ENCODE results near the gene SLCO6A1. TPM values are rescaled to one million over a fixed set of nuclear protein-coding genes. Genes with fewer than 3 reads are reported as not detected.

The SLCO6A1 gene, protein sequence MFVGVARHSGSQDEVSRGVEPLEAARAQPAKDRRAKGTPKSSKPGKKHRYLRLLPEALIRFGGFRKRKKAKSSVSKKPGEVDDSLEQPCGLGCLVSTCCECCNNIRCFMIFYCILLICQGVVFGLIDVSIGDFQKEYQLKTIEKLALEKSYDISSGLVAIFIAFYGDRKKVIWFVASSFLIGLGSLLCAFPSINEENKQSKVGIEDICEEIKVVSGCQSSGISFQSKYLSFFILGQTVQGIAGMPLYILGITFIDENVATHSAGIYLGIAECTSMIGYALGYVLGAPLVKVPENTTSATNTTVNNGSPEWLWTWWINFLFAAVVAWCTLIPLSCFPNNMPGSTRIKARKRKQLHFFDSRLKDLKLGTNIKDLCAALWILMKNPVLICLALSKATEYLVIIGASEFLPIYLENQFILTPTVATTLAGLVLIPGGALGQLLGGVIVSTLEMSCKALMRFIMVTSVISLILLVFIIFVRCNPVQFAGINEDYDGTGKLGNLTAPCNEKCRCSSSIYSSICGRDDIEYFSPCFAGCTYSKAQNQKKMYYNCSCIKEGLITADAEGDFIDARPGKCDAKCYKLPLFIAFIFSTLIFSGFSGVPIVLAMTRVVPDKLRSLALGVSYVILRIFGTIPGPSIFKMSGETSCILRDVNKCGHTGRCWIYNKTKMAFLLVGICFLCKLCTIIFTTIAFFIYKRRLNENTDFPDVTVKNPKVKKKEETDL
- total RNA-seq, result not detected in 2 replicates

DNA sequence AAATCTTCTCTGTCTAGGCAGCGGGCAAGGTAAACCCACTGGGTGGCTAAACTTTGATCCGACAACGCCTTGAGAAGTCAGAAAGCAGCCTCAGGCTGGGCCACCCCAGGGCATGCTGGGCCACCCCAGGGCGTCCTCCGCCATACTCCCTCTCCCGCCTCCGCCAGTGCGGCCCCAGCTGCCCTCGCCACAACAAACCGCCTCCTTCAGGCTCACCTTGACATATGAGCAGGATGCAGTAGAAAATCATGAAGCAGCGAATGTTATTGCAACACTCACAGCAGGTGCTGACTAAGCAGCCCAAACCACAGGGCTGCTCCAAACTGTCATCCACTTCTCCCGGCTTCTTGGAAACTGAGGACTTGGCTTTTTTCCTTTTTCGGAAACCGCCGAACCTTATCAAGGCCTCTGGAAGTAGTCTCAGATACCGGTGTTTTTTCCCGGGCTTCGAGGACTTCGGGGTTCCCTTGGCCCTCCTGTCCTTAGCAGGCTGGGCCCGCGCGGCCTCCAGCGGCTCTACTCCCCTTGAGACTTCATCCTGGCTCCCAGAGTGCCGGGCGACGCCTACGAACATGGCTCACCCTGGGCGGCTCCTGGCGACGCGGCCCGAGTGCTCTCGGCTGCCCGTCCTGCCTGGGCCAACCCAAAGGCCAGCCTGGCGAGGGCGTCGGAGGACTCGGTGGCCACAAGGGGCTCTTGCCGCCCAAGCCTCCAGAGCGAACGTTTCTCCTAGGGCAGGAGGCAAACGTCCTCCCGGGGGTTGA is at the start of gene SLCO6A1:
TSS of gene SLCO6A1 (minus strand) at position 731 of the 764 bp plus-strand sequence. CDS start at position 574, 157 bp downstream.

Other genes with a start within 250 kb of the SLCO6A1 start
- gene SLCO4C1, start 202.7 kb downstream of the SLCO6A1 start, total RNA-seq, result under 0.01 TPM in 2 replicates

Data from uterine smooth muscle cell (primary cell).